GM12878 (cell line): ENCODE data around the gene ABHD14A. TPM values are rescaled to one million over a fixed set of nuclear protein-coding genes. Genes with fewer than 3 reads are reported as not detected.

Experiments used
- ATAC-seq: fragments of 200-7000 bp; cut with Tn5 transposase; 3 replicates; pipeline ENCODE4 v1.9.1; 2020; ENCODE audit warnings: mild to moderate bottlenecking, moderate library complexity
- BruUV-seq: library from RNA; stranded (reverse); fragments of 400-500 nt; replicated peaks from 2 replicates; lab custom pipeline; 2021; lab: Mats Ljungman, UMichigan
- CTCF ChIA-PET: fragments of 300-600 bp; sonication (Branson Sonifier 250); formaldehyde crosslinking; extraction: SDS; loops from one replicate; lab custom pipeline; 2021; ENCODE audit warnings: inconsistent platforms; lab: Yijun Ruan, JAX
- POLR2A ChIA-PET: fragments of 350-600 bp; formaldehyde crosslinking; extraction: SDS; loops from one replicate; lab custom pipeline; 2021; ENCODE audit warnings: inconsistent platforms; lab: Charles Lee
- RAD21 ChIA-PET: fragments of 300-600 bp; sonication (Branson Sonifier 250); formaldehyde crosslinking; loops from one replicate; lab custom pipeline; 2023; ENCODE audit warnings: antibody characterized with exemption; ENCODE audit not compliant: unreplicated experiment; lab: Charles Lee
- SMC1A ChIA-PET: fragments of 300-600 bp; sonication (Branson Sonifier 250); formaldehyde crosslinking; loops from one replicate; lab custom pipeline; 2023; ENCODE audit not compliant: unreplicated experiment, uncharacterized antibody; lab: Charles Lee
- DNase-seq: peaks from one replicate; pipeline ENCODE4 v3.0.0-alpha.2; 2011; ENCODE audit warnings: low read depth, low spot score
- FAIRE-seq: peaks from 3 replicates; lab custom pipeline; 2011; peaks lifted over from hg19 to GRCh38; lab: Jason Lieb, UNC
- H2AFZ ChIP-seq: 2 replicates; pipeline ENCODE4 v1.6.0; 2011; ENCODE audit warnings: low read depth, low read length, control low read depth; ENCODE audit not compliant: control insufficient read depth
- H3K27ac ChIP-seq: 2 replicates; pipeline ENCODE4 v1.5.1; 2011; ENCODE audit warnings: control low read depth; ENCODE audit not compliant: control insufficient read depth, insufficient read depth
- H3K27me3 ChIP-seq, 2 experiments: replicated peaks in 1 of 2; 2 replicates each; pipeline versions ENCODE4 v1.6.0 to v1.6.1; 2011; ENCODE audit warnings: low read length in 1 of 2; ENCODE audit not compliant: control insufficient read depth in 2 of 2, insufficient read depth in 2 of 2
- H3K36me3 ChIP-seq, 2 experiments: 2 replicates each; pipeline ENCODE4 v1.5.1; 2011; ENCODE audit warnings: low read length in 1 of 2; ENCODE audit not compliant: control insufficient read depth in 2 of 2, insufficient read depth in 2 of 2
- H3K4me1 ChIP-seq: 2 replicates; pipeline ENCODE4 v1.6.1; 2011; ENCODE audit warnings: mild to moderate bottlenecking, low read length, moderate library complexity, mixed read lengths; ENCODE audit not compliant: control insufficient read depth, insufficient read depth
- H3K4me2 ChIP-seq: 2 replicates; pipeline ENCODE4 v1.6.0; 2011; ENCODE audit warnings: control low read depth; ENCODE audit not compliant: control insufficient read depth, insufficient read depth
- H3K4me3 ChIP-seq: fragments of 200-600 bp; sonication (generic); 2 replicates; pipeline ENCODE4 v1.5.1; 2016
- H3K79me2 ChIP-seq: 2 replicates; pipeline ENCODE4 v1.6.0; 2011; ENCODE audit warnings: low read length; ENCODE audit not compliant: control insufficient read depth, insufficient read depth
- H3K9ac ChIP-seq: 2 replicates; pipeline ENCODE4 v1.8.0; 2011; ENCODE audit warnings: low read length, control low read depth, mixed read lengths; ENCODE audit not compliant: control insufficient read depth, insufficient read depth
- H3K9me3 ChIP-seq: replicated peaks from 3 replicates; pipeline ENCODE4 v1.5.1; 2011; ENCODE audit warnings: mild to moderate bottlenecking, low read length; ENCODE audit not compliant: control insufficient read depth, insufficient read depth
- H4K20me1 ChIP-seq: 2 replicates; pipeline ENCODE4 v1.6.0; 2011; ENCODE audit not compliant: control insufficient read depth, insufficient read depth
- BACH1 ChIP-seq: fragments of 450-650 bp; IDR thresholded peaks from 2 replicates; pipeline ENCODE4 v1.6.1; 2017; ENCODE audit warnings: mild to moderate bottlenecking, borderline replicate concordance
- CREB1 ChIP-seq: IDR thresholded peaks from 2 replicates; pipeline ENCODE4 v1.6.1; 2012; ENCODE audit warnings: low read depth, mild to moderate bottlenecking, inconsistent platforms
- EED ChIP-seq: sonication (generic); IDR thresholded peaks from 2 replicates; pipeline ENCODE4 v1.6.1; 2016; ENCODE audit warnings: antibody characterized with exemption, low read depth
- ETV6 ChIP-seq, 2 experiments: fragments of 450-650 bp in 1 of 2; IDR thresholded peaks in 1 of 2; conservative IDR thresholded peaks in 1 of 2; 2 replicates each; pipeline ENCODE4 v1.6.1; 2014; ENCODE audit warnings: antibody characterized with exemption in 1 of 2, borderline replicate concordance in 1 of 2, low read depth in 1 of 2, mild to moderate bottlenecking in 1 of 2, moderate library complexity in 1 of 2
- IRF3 ChIP-seq: fragments of 450-650 bp; IDR thresholded peaks from 2 replicates; pipeline ENCODE4 v1.6.1; 2014; ENCODE audit warnings: mild to moderate bottlenecking
- NFIC ChIP-seq: IDR thresholded peaks from 2 replicates; pipeline ENCODE4 v1.6.1; 2012; ENCODE audit warnings: low read depth, mild to moderate bottlenecking, inconsistent platforms, low read length, moderate library complexity
- NR2C2 ChIP-seq: IDR thresholded peaks from 2 replicates; pipeline ENCODE4 v1.6.1; 2011; ENCODE audit warnings: borderline replicate concordance, low read depth; ENCODE audit not compliant: control insufficient read depth, insufficient read length
- SMC3 ChIP-seq: IDR thresholded peaks from 2 replicates; pipeline ENCODE4 v1.6.1; 2011; ENCODE audit warnings: low read length, improper control_type of control experiment, borderline replicate concordance
- SRF ChIP-seq, 2 experiments: IDR thresholded peaks; 2 replicates each; pipeline ENCODE4 v1.6.1; 2011; ENCODE audit warnings: low read depth in 2 of 2, low read length in 2 of 2, mild to moderate bottlenecking in 1 of 2, moderate library complexity in 1 of 2
- SUPT20H ChIP-seq: IDR thresholded peaks from 2 replicates; pipeline ENCODE4 v1.6.1; 2011; ENCODE audit warnings: low read depth, mild to moderate bottlenecking, low read length, moderate library complexity, borderline replicate concordance; ENCODE audit not compliant: control insufficient read depth
- WRNIP1 ChIP-seq: IDR thresholded peaks from 2 replicates; pipeline ENCODE4 v1.6.1; 2011; ENCODE audit warnings: low read depth, low read length, improper control_type of control experiment, borderline replicate concordance
- YBX1 ChIP-seq: fragments of 450-650 bp; IDR thresholded peaks from 2 replicates; pipeline ENCODE4 v1.6.1; 2016; ENCODE audit warnings: antibody characterized with exemption
- ZSCAN29 ChIP-seq: fragments of 450-650 bp; IDR thresholded peaks from 2 replicates; pipeline ENCODE4 v1.6.1; 2017; ENCODE audit warnings: mild to moderate bottlenecking, moderate library complexity
- WGBS: methylation state at CpG from one replicate; pipeline ENCODE4 v1.1.6; 2016; ENCODE audit warnings: low lambda C conversion rate; ENCODE audit not compliant: insufficient replicate concordance, insufficient coverage; ENCODE audit errors: missing lambda C conversion rate; 5-methylcytosine and 5-hydroxymethylcytosine counted together
- in situ Hi-C: fragments of 300-500 bp; cut with MboI; formaldehyde crosslinking; loops from 9 replicates; pipeline ENCODE4 v1.14.3; 2018; ENCODE audit warnings: mixed read lengths
- intact Hi-C: fragments of 100-400 bp; cut with micrococcal nuclease; formaldehyde crosslinking; loops from one replicate; pipeline ENCODE4 v1.14.2; 2022; ENCODE audit not compliant: unreplicated experiment
- polyA plus RNA-seq, 11 experiments: library from polyadenylated mRNA; depleted of rRNA in 4 of 11; unstranded in 6 of 11; stranded (reverse) in 5 of 11; fragments of >200 nt; fragmentation: Nextera tagmentation in 4 of 11; fragmentation: Illumina TruSeq in 1 of 11; extraction: Ambion mirVana in 4 of 11; extraction: Trizol in 1 of 11; gene quantifications; 1 replicate in 1 of 11; 2 replicates in 10 of 11; pipeline versions ENCODE4 v1.2.1 to v1.2.3, GENCODE V29; 2011 to 2016; ENCODE audit warnings: inconsistent platforms in 2 of 11, missing spikeins in 2 of 11, low read depth in 1 of 11
- total RNA-seq, 4 experiments: library from RNA; depleted of rRNA in 3 of 4; stranded (reverse); fragments of >200 nt in 3 of 4; fragmentation: Illumina TruSeq in 1 of 4; extraction: Trizol in 1 of 4; gene quantifications; 2 replicates each; pipeline versions ENCODE4 v1.2.1 to v1.2.3, GENCODE V29; 2013 to 2021
- TF ChIP-seq, protein P1 (sequence below): IDR thresholded peaks from 2 replicates; pipeline ENCODE4 v1.6.1; 2011; ENCODE audit warnings: borderline replicate concordance, low read depth, mild to moderate bottlenecking, moderate library complexity, mixed read lengths, low read length; ENCODE audit not compliant: insufficient read depth; ENCODE audit errors: extremely low read length

The ABHD14A gene
- total and polyA plus RNA-seq, 10 of the 15 experiments (the other 5 are each of a cell fraction or from before 2014, with no cell fraction given) = 1.2 to 27.0 (median 7.9) TPM

- intact Hi-C loops = no loop called here
Measured at GRCh38 chr3:51950899-51951298, 24.0 kb upstream of the ABHD14A start.

DNA sequence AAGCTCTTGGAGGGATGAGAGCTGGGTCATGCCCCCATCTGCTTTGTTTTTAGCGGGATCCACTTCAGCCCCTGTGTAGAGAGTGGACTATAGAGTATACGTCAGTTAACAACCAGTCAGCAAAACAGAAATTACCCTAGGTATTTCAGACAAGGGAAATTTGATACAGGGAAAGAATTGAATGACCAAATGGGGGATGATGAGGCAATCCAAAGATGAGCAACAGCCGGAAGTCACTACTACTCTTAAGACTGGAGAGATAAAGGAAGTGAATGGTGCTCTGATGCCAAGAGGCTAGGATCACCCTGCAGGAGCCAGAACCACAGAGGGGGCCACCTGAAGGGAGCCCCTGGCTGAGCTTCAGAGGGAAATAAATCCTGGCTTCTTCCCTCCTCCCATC, 21.4 kb upstream of the ABHD14A start:
- SMC1A ChIA-PET = interaction anchor here (0.6 kb wide), 1 partner anchor 293 kb away, joined by 3 read pairs; no protein-coding TSS in a partner anchor
- WGBS = 63% methylated on average over 3 of the region's 3 CpGs
- TF ChIP-seq YBX1 (no peak), EED (no peak), SMC3 (no peak), ETV6 (conservative IDR thresholded peaks at IDR 0.05 in 1 of 2, IDR thresholded peaks at IDR 0.05 in 1 of 2; ENCODE audit: borderline replicate concordance in 1 of 2, low read depth in 1 of 2) (no peak), WRNIP1 (no peak), CREB1 (no peak), NFIC (no peak), SRF (IDR thresholded peaks at IDR 0.05; ENCODE audit: low read depth in 2 of 2, low read length in 2 of 2) (no peak), BACH1 (no peak), SUPT20H (no peak), NR2C2 (no peak)
- TF ChIP-seq, protein P1, sequence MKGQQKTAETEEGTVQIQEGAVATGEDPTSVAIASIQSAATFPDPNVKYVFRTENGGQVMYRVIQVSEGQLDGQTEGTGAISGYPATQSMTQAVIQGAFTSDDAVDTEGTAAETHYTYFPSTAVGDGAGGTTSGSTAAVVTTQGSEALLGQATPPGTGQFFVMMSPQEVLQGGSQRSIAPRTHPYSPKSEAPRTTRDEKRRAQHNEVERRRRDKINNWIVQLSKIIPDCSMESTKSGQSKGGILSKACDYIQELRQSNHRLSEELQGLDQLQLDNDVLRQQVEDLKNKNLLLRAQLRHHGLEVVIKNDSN = no peak

More at GRCh38 chr3:51950899-51951298, 24.0 kb upstream of the ABHD14A start:
- no peak overlapping the region for H3K27ac ChIP-seq
- CTCF ChIA-PET = interaction anchor here (1.6 kb wide), 1 partner anchor 8 kb away, joined by 7 read pairs; the partner anchor contains the start of gene PARP3
- DNase-seq (no peak), FAIRE-seq (no peak)
- POLR2A ChIA-PET = no interaction called here
- no TSS peak for BruUV-seq
- H3K9ac ChIP-seq = no peak overlapping the region
- H3K4me1 ChIP-seq = no peaks in the 10 kb centered on the region
- SMC1A ChIA-PET = interaction anchor here (0.5 to 1.5 kb wide), 2 partner anchors 13 to 56 kb away, joined by 3 read pairs; no protein-coding TSS in a partner anchor
- H3K9me3 ChIP-seq = no peaks in the 10 kb centered on the region
- in situ Hi-C loops = no loop called here
- WGBS = 95% methylated on average over 2 of the region's 2 CpGs
- no peaks in the 10 kb centered on the region for H4K20me1 ChIP-seq
- no peak overlapping the region for H2AFZ ChIP-seq
- no peak for TF ChIP-seq CREB1
- no peak for TF ChIP-seq IRF3
- no peak for TF ChIP-seq ZSCAN29
- TF ChIP-seq, all 136 proteins: peak for 0
- RAD21 ChIA-PET = interaction anchor here (1.1 kb wide), 1 partner anchor 8 kb away, joined by 4 read pairs; no protein-coding TSS in a partner anchor
- no peak for ATAC-seq
- peaks cover 0 to 1% of the 10 kb centered on the region in 2 experiments; a peak in 1 of 4 replicates for H3K36me3 ChIP-seq
- H3K4me2 ChIP-seq = no peak overlapping the region
- H3K4me3 ChIP-seq = no peak overlapping the region
- no peaks in the 10 kb centered on the region for H3K79me2 ChIP-seq
- H3K27me3 ChIP-seq = peaks cover 0 to 8% of the 10 kb centered on the region in 2 experiments; a peak in 3 of 4 replicates

More for the DNA sequence above, 21.4 kb upstream of the ABHD14A start:
- RAD21 ChIA-PET = interaction anchor here (1.2 kb wide), 1 partner anchor 12 kb away, joined by 3 read pairs; the partner anchor contains the start of gene RRP9
- CTCF ChIA-PET = interaction anchor here (1.2 to 1.6 kb wide), 4 partner anchors 11 to 29 kb away, joined by 4 to 5 read pairs (median 4); partner anchors contain the start of genes ABHD14B, PARP3 and RRP9
- no peaks in the 10 kb centered on the region for H3K4me1 ChIP-seq
- no peak for FAIRE-seq
- no peaks in the 10 kb centered on the region for H4K20me1 ChIP-seq
- no peak overlapping the region for H3K9ac ChIP-seq
- H3K27me3 ChIP-seq = peaks cover 0 to 8% of the 10 kb centered on the region in 2 experiments; a peak in 3 of 4 replicates
- DNase-seq = no peak
- intact Hi-C loops (no loop called here), in situ Hi-C loops (no loop called here)
- POLR2A ChIA-PET = no interaction called here
- no peaks in the 10 kb centered on the region for H3K9me3 ChIP-seq
- no peak for ATAC-seq
- H3K4me2 ChIP-seq = no peak overlapping the region
- H3K79me2 ChIP-seq = no peaks in the 10 kb centered on the region
- BruUV-seq = no TSS peak
- H2AFZ ChIP-seq = no peak overlapping the region
- H3K4me3 ChIP-seq = no peak overlapping the region
- H3K27ac ChIP-seq = no peak overlapping the region
- no peaks in the 10 kb centered on the region for H3K36me3 ChIP-seq
